HG03159 (cell line): ENCODE data around the gene NUB1.

Experiments used
- ATAC-seq: cut with Tn5 transposase; IDR thresholded peaks from one replicate; pipeline ENCODE4 v1.9.1; 2021; ENCODE audit warnings: mild to moderate bottlenecking, moderate library complexity; ENCODE audit not compliant: unreplicated experiment

Gene NUB1

DNA sequence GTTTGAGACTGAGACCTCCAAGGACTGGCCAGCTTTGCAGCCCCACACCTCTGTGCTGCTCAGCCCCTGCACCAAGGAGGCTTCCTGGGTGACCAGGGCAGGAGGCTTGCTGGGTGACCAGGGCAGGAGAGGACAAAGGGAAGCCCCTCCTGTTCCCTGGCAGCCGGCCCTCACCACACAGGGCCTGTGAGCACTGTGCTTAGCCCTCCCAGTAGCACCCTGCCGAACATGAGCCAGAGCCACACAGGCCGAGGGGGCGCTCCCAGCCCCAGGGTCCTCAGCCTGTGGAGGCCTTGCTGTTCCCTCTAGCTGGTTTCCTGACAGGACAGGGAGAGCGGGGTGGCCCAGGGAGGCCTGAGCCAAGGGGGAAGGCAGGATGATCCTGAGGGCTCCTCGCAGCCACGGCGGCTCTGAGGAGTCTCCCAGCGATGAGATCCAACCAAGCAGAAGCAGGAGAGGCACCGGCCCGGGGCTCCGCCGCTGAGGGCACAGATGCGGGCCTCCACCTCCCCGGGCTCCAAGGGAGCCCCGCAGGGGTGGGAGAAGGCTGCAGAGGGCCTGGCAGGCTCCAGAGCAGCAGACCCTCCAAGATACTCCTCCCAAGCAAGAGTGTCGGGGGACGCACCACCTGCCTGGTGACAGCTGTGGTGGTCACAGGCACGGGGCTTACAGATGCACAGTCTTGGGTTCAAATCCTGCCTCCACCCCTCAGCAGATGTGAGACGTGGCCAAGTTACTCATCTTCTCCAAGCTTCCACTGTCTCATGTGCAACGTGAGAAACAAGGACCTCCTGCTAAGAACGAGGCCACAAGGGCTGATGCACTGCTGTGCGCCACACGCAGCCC is 45.8 kb downstream of the NUB1 start:
- ATAC-seq, result no peak

DNA sequence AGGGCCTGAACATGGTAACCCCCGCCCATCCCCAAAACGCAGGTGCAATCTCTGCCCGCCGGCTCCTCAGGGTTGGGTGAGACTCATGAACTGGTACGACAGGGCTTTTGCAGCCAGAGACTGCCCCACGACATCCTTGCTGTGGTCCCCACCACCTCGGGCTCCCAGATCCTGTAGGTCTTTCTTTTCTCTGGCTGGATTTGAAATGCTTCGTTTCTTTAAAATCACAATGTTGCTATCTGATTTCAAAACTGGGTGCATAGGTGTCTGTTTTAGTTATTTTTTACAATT is 46.3 kb downstream of the NUB1 start:
- ATAC-seq, result no peak

DNA sequence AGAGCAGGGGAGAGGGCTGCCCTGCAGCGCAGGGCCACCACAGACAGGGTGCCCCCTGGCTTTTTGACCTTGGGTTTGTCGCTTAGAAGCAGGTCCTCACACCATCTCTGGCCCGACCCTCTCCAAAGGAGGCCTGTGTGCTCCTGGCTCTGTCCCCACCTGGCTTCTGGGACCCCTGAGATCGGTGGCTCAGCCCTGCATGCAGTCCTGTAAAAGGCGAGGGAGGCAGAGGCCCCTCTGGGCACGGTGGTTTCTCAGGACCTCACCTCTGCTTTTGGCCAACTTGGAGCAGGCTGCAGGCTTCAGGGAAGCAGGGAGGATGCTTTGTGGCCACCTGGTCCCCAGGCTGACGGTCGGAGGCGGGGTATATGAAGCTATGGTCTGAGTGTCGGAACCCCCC is 46.8 kb downstream of the NUB1 start:
- ATAC-seq, result no peak

DNA sequence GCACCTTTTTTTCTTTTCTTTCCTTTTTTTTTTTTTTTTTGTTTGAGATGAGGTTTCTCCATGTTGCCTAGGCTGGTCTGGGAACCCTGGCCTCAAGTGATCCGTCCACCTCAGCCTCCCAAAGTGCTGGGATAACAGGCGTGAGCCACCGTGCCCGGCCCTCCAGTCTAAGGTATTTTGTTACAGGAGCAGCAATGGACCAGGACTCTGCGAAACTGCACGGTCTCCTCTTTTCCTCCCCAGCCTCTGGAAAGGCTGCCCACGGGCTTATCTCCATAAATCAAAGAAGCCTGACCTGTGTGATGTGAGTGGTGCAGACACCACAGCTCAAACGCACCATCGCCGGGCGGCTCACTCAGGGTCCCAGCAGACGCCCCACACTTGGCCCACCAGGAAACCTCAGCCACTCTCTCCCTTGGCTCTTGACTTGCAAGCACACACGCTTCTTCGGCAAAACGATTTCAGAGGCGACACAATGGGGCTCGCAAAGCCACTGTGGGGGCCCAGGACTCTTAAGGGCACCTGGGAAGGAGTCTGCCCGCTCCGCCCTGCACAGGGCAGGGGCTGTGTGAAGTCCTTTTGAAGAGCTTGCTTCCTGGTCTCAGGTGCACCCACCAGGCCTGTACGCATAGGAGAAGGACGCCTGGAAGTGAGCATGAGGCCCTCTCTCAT is 47.6 kb downstream of the NUB1 start:
- no peak for ATAC-seq

DNA sequence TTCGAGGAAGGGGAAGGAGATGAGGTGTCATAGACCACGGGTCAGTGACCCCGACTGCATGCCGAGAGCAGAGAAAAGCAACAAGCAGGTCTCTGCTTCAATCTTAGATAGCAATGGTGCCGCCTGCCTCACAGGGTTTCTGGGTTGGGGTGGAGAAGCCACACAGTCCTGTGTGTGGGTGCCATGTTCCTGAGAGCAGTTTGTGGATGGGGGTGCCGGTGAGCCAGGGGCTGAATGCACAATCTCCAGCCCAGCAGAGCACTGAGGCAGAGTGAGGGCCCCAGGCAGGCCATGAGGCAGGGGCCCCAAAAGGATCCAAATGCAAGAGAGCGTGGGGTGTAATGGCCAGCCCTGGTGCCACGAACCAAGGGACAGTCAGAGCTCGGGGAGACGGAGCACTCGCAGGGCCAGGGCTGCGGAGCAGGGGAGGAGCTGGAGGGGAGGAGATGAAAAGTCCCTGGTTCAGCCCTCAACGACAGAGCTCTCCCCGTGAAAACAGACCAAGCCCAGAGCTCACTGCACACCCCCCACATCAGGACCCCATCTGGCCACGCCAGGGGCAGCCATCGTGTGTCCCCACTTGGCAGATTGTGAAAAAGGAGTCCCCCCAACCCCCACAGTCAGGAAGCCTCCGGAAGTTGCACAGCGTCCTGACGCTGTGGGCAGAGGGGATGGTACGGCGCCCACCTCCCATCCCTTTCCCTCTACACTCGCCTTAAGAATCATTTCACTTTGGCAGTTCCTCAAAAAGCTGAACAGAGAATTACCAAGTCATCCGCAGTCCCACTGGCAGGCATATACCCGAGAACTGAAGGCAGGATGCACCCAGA is 48.4 kb downstream of the NUB1 start:
- no peak for ATAC-seq

DNA sequence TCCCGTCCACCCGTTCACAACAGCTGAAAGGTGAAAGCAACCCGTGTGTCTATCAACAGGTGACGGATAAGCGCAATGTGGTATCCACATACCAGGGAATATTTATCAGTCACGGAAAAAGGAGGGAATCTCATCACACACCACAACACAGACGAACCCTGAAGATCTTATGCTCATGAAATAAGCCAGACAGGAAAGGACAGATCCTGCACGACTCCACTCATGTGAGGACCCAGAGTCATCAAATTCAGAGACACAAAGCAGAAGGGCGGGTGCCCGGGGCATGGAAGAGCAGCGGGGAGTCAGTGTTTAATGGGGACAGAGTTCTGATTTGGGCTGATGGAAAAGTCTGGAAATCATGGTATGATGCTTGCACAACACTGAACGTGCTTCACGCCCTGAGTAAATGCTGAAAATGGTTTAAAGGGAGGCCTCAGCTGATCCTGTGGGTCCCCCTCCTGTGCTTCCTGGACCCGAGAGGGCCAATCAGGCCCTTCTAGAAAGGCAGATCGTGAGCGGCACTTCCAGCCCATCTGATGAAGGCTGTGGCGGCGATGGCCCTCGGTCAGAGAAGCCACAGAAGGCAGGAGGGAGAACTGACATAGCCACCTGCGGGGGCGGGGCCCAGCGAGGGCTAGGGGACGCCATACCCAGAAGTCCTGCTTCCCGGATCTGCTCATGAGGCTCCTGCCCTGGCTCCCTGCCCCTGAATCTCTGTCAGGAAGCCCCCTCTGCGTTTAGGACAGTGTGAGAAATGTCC is 49.2 kb downstream of the NUB1 start:
- no peak for ATAC-seq

DNA sequence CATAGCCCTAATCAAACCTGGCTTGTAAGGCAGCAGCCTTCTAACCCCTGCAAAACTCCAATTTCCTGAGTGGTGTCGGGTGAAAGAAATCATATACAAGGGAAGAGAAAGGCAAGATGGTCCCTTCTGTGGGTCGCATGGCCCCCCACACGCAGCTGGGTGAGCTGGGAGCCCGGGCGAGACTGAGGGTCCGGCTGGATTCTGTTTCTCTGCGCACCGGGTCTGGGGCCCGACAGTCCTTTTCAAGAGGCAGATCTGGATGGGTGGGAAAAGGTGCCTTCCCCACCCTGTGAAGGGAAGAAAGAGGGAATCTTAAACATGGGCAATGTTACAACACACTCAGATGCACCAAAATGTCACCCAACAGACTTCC is 49.7 kb downstream of the NUB1 start:
- no peak for ATAC-seq

DNA sequence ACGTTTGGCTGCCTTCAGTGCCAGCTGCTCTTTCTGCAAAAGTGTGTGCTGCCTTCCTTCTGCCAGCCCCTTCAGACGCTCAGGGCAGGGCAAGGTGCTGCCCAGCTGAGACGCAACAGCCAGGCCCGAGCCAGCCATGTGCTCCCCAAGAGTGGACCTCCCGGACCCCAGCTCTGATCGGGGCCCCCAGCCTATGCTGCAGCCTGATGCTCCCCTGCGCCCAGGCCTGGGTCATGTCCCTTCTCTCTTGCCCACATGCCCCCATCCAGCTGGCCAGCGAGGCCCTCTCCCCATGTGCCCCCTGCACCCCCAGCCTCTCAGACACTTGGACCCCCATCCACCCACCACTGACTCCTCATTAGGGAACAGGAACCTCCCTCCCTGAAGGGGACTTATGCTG is 50.4 kb downstream of the NUB1 start:
- ATAC-seq, result no peak

DNA sequence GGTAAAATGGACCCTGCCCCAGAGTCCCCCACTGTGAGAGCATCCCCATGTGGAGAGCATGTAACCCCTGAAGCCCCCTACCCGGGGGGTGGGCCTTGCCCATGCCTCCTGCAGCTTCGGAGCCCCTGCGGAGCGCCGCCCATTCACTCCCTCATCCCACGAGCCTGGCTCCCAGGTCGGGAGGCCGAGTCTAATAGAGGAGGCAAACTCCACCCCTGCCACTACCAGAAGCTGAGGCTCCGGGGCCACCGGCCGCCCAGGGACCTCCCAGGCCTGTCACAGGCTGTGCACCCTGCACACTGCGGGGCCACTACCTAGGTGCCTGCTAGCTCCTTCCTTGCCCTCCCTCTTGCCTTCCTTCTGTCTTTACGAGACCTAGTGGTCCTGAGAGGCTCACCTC is 50.8 kb downstream of the NUB1 start:
- ATAC-seq, result no peak

DNA sequence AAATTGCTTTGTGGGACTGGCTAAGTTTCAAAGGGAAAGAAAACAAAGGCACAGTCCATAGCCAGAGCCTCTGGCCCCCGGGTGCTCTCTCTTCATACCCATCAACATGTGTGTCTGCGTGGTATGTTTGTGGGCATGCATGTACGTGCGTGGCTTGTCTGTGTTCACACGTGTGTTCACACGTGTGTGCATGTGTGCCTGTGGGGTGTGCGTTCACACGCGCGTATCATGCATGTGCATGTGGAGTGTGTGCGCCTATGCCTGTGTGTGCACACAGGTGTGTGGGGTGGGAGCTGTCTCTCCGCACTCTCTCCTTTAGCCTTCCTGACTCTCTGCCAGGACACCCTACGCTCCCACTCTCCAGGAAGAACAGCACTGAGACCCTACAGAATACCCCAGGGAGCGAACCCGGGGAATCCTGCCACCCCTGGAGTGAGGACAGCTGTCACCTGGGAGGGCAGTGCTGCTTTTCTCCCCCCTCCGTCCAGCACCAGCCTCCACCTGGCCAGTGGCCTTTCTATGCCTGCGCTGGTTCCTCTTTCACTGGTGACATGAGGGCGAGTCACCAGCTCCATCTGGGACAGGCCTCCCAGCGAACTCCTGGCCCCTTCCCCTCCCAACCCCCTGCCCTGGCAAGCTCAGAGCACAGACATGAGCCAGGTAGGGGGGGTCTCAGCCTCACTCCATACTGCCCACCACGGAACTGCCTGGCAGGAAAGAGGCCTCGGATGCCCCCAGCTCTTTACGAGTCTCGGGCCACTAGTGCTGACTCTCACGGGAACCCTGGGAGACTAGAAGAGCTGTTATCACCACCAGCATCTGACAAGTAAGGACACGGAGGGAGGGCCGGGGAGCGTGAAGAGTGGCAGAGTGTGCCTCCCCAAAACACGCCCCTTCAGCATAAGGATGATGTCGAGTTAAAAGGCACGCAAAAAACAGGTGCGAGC is 51.7 kb downstream of the NUB1 start:
- ATAC-seq, result no peak

DNA sequence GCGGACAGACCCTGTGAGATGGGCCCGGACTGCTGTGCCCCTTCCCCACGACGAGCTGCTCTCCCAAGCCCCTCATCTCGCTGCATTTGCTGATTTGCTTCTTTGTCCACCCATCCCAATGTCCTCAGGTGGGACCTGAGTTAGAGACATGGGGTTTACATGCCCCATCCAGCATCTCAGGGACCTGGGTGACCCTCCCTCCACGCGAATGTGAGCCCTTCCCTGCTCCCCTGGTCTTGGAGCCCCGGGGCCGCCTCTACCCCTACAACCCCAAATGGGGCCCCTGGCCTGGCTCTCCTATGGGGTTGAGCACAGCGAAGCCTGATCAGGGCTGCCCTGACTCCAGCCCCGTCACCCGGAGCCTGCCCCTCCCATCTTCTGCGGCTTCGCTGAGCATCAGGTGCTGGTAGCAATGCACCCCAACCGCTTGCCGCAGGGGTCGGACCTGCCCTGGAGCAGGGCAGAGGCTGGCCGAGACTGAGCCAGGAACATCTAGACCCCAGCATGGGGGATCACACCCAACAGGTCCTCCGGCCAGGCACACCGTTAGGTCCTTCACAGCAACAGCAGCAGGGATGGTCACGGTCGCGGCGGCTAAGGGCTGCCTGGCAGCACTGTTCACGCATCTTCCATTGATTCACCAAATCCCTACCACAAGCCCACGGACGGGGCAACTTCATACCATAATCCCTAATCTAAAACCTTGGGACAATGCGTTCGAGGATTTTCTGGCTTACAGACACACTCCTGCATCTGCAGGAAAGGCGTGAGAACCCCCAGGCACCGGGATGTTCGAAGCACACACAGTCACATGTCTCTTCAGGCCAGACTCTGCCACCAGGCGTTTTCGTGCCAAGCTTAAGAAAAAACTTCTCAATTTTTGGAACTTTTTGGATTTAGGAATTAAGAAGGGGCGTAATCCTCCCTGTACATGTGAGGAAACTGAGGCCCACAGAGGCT is 52.7 kb downstream of the NUB1 start:
- ATAC-seq, result no peak

DNA sequence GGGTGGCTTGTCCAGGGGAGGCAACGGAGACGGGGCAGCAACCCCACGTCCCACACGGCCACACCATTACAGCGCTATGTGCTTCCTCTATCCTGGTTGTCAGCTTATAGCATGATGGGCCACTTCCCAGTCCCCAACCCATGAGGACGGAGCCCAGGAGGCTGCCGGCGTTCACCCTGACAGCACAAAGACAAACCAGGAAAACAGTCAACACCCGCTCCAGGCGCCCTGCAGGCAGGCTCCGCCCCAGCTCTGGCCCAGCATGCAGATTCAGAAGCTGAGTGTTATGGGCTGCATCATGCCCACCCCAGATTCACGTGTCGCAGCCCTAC is 53.4 kb downstream of the NUB1 start:
- ATAC-seq, result no peak

DNA sequence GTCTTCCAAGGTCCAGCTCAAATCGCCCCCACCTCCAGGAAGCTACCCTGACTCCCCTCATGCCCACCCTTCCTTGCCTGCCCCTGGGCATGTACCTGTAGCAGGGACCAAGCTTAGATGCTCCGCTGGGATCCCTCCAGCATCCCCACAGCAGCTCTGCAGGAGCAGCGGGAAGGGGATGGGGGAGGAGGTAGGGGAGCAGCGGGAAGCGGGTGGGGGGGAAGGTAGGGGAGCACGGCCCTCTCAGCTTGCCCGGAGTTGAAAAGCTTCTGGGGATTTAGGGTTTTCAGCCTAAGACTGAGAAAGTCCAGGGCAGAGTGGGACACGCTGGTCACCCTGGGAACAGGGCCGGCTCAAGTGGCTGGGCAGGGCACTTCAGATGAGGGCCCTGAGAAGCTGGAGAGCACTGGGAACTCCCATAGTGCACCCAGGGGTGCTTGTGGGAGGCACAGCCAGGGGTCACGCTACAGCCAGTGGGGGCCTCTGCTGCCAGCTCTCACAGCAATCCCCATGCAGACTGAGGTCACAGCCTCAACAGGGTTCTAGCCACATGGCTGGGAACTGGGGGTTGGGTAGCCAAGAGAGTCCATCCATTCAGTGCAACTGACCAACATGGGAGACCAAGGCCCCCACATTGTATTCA is 54.8 kb downstream of the NUB1 start:
- ATAC-seq, result no peak

DNA sequence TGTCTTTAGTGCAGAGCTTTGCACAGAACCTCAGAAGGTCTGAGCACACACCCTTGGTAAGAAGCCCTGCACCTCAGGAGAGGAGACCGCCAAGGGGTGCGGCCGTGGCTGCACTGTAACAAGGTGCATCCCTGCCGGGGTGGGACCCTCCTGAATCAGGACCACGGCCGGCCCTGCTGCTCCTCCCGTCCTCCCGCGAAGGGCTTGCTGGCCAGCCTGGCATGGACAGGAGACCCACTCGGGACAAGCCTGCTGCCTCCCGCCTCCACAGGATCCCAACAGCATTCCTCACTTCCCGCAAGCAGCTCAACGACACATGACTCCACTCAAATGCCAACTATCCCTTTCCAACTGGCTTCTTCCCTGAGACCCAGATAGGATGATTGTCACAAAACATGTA is 55.4 kb downstream of the NUB1 start:
- ATAC-seq, result no peak

DNA sequence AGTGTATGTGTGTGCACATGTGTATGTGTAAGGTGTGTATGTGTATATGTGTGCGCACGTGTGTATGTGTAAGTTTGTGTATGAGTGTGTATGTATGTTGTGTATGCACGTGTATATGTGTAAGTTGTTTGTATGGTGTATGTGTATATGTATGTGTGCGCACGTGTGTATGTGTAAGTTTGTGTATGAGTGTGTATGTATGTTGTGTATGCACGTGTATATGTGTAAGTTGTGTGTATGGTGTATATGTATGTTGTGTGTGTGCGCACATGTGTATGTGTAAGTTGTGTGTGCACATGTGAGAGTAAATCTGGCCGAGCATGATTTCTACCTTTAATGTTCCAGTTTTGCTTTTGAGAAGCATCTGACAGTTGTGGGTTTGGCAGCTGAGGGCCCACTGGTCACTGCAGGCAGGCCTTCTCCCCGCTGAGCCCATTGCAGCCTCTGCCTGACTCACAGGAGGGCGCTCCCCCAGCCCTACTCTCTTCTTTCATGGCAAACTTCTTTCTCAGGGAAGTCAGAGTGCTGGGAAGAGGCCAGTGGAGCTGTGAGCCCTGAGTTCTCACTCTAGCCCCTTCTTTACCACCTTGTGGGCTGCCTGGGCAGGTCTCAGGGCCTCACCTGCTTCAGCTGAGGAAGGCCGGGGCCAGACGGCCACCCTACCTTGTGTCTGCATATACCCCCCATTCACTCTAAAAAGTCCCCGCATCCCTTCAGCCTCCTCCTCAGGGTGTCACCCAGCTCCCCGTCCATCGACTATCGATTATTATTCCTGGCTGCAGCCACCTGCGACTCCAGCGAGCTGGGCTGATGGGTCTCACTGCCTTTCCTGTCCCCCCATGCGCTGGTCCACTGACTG is 57.1 kb downstream of the NUB1 start:
- ATAC-seq, result no peak

DNA sequence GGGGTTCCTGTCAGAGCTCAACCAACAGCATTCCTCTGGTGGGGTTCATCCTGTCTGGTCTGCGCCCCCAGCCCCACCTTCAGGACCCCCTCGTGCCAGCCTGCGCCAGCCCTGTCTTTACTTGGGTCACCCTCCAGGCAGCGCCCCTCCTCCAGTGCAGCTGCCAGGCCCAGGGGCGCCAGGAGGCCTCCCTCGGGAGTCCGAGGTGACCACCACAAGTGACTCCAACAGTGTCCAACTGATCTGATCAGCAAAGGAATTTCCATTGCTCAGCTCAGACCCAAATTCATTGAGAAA is 57.6 kb downstream of the NUB1 start:
- no peak for ATAC-seq

DNA sequence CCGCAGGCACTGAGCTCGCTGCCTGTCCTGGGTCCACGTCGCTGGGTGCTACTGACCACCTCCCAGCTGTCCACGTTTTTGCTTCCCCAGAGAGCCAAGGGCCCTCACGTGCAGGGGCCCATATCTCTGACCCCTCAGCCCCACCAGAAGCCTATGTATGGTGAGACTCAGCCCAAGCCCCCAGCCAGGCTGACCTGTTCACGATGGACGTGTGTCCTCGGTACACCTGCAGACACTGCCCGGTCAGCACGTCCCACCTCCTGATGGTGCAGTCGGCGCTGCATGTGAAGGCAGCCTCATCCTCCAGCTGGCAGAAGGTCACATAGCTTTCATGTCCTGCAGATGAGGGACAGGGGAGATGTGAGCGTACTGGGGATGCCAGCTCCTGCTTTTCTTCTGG is 58.3 kb downstream of the NUB1 start:
- no peak for ATAC-seq
